Gastrocnemius medialis (tissue), 4 donors: Measurements from ENCODE around the gene BMPR2. TPM values are rescaled to one million over a fixed set of nuclear protein-coding genes. Genes with fewer than 3 reads are reported as not detected.

Experiments
- ATAC-seq, 2 donors: fragments of 150-250 bp; one replicate each; pipeline ENCODE4 v1.9.1; 2016
- DNase-seq, 2 donors: peaks; one replicate each; pipeline ENCODE4 v3.0.0-alpha.2; 2019
- H3K27ac ChIP-seq, 4 donors: fragments of 200-600 bp; sonication (generic); 1 replicate in 1 of 4; 2 replicates in 3 of 4; pipeline ENCODE4 v1.5.1; 2016 to 2018; ENCODE audit warnings: mild to moderate bottlenecking in 2 of 4, moderate library complexity in 1 of 4
- H3K27me3 ChIP-seq, 3 donors: fragments of 200-600 bp; sonication (generic) in 2 of 3; 1 replicate in 1 of 3; 2 replicates in 2 of 3; pipeline versions ENCODE4 v1.5.1 to v1.6.0; 2016 to 2019; ENCODE audit warnings: mild to moderate bottlenecking in 1 of 3, moderate library complexity in 1 of 3
- H3K36me3 ChIP-seq, 2 donors: fragments of 200-600 bp; sonication (generic) in 1 of 2; one replicate each; pipeline ENCODE4 v1.5.1; 2017 to 2018
- H3K4me1 ChIP-seq, 2 donors: fragments of 200-600 bp; sonication (generic) in 1 of 2; one replicate each; pipeline ENCODE4 v1.5.1; 2016 to 2017; ENCODE audit warnings: mild to moderate bottlenecking in 2 of 2
- H3K4me3 ChIP-seq, 4 donors: fragments of 200-600 bp; sonication (generic) in 3 of 4; 1 replicate in 1 of 4; 2 replicates in 3 of 4; pipeline ENCODE4 v1.5.1; 2016 to 2019; ENCODE audit warnings: mild to moderate bottlenecking in 2 of 4
- H3K9me3 ChIP-seq, 3 donors: fragments of 200-600 bp; sonication (generic) in 2 of 3; 1 replicate in 1 of 3; 2 replicates in 2 of 3; pipeline ENCODE4 v1.5.1; 2016 to 2019
- POLR2A ChIP-seq, 2 donors: fragments of 450-650 bp; IDR thresholded peaks; one replicate each; pipeline ENCODE4 v1.6.1; 2017; ENCODE audit warnings: antibody characterized with exemption in 2 of 2, mild to moderate bottlenecking in 2 of 2, moderate library complexity in 2 of 2
- in situ Hi-C, 4 donors: fragments of 200-750 bp; cut with MboI; loops; one replicate each; pipeline versions ENCODE4 v1.15.0 to v1.8.0; 2017; ENCODE audit warnings: low sequenced_read_pairs in 4 of 4
- intact Hi-C: fragments of 100-400 bp; cut with DNase I; formaldehyde crosslinking; loops from one replicate; pipeline ENCODE4 v1.15.1; 2023; ENCODE audit warnings: low total_unique reads
- total RNA-seq, 4 donors: library from RNA; depleted of rRNA; stranded (reverse); fragments of >200 nt; gene quantifications; one replicate each; pipeline versions ENCODE4 v1.1.0 to v1.2.3, GENCODE V29; 2016
- TF ChIP-seq, protein P1 (sequence below), 5 experiments: fragments of 450-650 bp in 3 of 5; fragments of 200-600 bp in 2 of 5; sonication (generic) in 2 of 5; IDR thresholded peaks in 4 of 5; conservative IDR thresholded peaks in 1 of 5; 1 replicate in 4 of 5; 2 replicates in 1 of 5; pipeline ENCODE4 v1.5.1; 2016 to 2019; ENCODE audit warnings: antibody characterized with exemption in 5 of 5, mild to moderate bottlenecking in 3 of 5, moderate library complexity in 3 of 5

BMPR2 gene
- total RNA-seq, 4 donors from 2014 or later, result 25.0 to 35.0 (median 27.2) TPM

DNA sequence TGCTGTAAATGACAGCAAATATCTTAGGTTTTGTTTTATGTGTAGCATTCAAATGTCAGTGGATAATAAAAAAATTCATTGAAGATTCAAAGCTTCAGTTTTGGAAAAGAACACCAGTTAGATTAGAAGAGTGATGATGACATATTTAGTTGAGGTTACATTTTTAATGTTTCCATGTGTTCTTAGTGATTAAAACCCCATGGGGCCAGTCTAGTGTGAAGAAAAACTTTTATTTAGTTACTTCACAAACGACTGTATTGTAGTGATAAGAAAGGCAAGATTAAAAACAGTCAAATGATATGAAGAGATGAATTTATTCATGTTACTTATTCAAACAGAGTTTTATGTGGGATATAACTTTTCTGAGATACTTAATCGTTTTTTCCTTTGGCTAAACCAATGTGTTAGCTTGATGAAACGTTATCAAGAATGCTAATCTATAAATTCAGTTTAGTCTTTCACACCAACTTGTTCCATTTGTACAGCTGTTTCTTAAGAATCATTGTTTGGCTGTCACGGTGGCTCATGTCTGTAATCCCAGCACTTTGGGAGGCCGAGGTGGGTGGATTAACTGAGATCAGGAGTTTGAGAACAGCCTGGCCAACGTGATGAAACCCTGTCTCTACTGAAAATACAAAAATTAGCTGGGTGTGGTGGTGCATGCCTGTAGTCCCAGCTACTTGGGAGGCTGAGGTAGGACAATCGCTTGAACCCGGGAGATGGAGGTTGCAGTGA is 11.6 kb downstream of the BMPR2 start:
- Histone ChIP-seq H3K27ac (no peak overlapping the region), H3K4me3 (no peak overlapping the region), H3K9me3 (no peaks in the 10 kb centered on the region), H3K4me1 (peaks cover 15 to 18% of the 10 kb centered on the region in 2 donors), H3K36me3 (no peaks in the 10 kb centered on the region), H3K27me3 (no peaks in the 10 kb centered on the region)
- DNase-seq (no peak), ATAC-seq (no peak)
- intact Hi-C loops (no loop called here), in situ Hi-C loops (loop anchor here in 1 of 4 donors (25.0 kb wide), 1 partner anchor 600 kb away; the partner anchor contains the start of gene ALS2)
- no peak for TF ChIP-seq POLR2A (IDR thresholded peaks at IDR 0.05)
- TF ChIP-seq, protein P1, sequence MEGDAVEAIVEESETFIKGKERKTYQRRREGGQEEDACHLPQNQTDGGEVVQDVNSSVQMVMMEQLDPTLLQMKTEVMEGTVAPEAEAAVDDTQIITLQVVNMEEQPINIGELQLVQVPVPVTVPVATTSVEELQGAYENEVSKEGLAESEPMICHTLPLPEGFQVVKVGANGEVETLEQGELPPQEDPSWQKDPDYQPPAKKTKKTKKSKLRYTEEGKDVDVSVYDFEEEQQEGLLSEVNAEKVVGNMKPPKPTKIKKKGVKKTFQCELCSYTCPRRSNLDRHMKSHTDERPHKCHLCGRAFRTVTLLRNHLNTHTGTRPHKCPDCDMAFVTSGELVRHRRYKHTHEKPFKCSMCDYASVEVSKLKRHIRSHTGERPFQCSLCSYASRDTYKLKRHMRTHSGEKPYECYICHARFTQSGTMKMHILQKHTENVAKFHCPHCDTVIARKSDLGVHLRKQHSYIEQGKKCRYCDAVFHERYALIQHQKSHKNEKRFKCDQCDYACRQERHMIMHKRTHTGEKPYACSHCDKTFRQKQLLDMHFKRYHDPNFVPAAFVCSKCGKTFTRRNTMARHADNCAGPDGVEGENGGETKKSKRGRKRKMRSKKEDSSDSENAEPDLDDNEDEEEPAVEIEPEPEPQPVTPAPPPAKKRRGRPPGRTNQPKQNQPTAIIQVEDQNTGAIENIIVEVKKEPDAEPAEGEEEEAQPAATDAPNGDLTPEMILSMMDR (IDR thresholded peaks at IDR 0.05 in 4 of 5, conservative IDR thresholded peaks at IDR 0.05 in 1 of 5), result no peak

DNA sequence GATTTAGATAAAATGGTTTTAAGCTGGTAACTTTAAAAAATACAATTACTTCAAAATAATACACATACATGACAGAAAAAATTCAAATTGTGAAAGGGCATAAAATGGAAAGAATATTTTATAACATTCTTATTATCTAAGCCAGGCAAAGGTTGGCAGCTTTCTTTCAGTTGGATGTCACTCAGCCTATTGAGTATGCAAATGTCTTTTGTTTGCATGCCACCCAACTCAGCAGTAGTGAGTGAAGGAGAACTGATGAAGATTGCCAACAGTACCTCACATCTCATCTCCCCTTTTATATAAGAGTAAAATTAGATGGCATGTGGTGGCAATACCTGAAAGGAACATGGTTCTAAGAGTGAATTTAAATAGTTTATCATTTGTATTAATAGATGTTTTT is 24.8 kb downstream of the BMPR2 start:
- no peaks in the 10 kb centered on the region for H3K36me3 ChIP-seq
- in situ Hi-C loops, result no loop called here
- TF ChIP-seq, protein P1 (IDR thresholded peaks at IDR 0.05 in 4 of 5, conservative IDR thresholded peaks at IDR 0.05 in 1 of 5), result no peak
- TF ChIP-seq POLR2A (IDR thresholded peaks at IDR 0.05), result no peak
- intact Hi-C loops, result no loop called here
- no peak overlapping the region for H3K27ac ChIP-seq
- H3K9me3 ChIP-seq, result no peaks in the 10 kb centered on the region
- no peak for DNase-seq
- H3K27me3 ChIP-seq, result no peaks in the 10 kb centered on the region
- peaks cover 3 to 8% of the 10 kb centered on the region in 2 donors for H3K4me1 ChIP-seq
- no peak overlapping the region for H3K4me3 ChIP-seq
- no peak for ATAC-seq

DNA sequence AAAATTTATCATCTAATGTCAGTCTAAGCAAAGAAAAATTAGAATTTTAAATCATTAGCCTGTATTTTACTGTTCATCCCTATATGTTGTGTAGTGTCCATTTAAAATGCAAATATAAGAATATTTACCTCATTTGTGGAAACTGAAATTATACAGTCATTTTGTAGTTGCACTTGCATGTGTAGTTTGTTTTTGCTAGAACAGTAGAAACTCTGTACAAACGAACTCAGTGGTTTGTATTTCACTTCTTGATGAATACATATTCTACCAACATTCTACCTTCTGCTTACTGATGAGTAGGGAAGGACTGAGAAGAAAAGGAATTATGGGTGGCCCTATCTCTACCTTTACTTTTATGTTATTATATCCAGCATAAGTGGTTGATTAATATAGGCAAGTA is 29.7 kb downstream of the BMPR2 start:
- Histone ChIP-seq H3K27me3 (no peaks in the 10 kb centered on the region), H3K27ac (no peak overlapping the region), H3K36me3 (no peaks in the 10 kb centered on the region), H3K9me3 (no peaks in the 10 kb centered on the region), H3K4me3 (no peak overlapping the region), H3K4me1 (peaks cover 6 to 22% of the 10 kb centered on the region in 2 donors)
- ATAC-seq, result no peak
- intact Hi-C loops (no loop called here), in situ Hi-C loops (no loop called here)
- DNase-seq, result no peak
- TF ChIP-seq, protein P1 (IDR thresholded peaks at IDR 0.05 in 4 of 5, conservative IDR thresholded peaks at IDR 0.05 in 1 of 5), result no peak
- no peak for TF ChIP-seq POLR2A (IDR thresholded peaks at IDR 0.05)

DNA sequence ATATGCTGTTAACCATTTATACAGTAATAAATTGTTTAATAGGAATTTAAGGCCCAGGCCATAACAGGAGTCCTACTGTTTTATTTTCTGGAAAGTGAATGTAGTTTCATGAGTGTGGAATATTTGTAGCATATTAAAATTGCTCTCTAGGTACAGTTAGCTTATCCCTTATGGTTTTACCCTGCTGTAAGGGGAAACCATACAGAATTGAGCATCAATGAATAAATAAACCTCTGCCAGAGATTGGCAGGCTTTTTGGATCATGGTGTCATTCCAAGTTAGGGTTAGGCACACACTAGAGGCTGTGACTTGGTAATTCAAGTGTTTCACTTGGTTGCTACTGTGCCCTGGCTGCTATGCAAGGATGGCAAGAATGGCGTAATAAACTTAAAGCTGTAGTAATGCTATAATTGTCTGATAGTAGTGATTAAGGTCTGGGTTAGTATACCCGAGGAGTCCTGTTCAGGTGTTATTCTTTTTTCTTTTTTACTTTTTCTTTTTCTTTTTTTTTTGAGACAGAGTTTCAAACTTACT is 30.4 kb downstream of the BMPR2 start:
- intact Hi-C loops, result no loop called here
- Histone ChIP-seq H3K36me3 (no peaks in the 10 kb centered on the region), H3K27ac (no peak overlapping the region), H3K4me3 (no peak overlapping the region), H3K9me3 (no peaks in the 10 kb centered on the region), H3K27me3 (no peaks in the 10 kb centered on the region), H3K4me1 (peaks cover 6 to 19% of the 10 kb centered on the region in 2 donors)
- in situ Hi-C loops, result no loop called here
- peak; percentile 47 to 68 for ATAC-seq
- no peak for DNase-seq
- TF ChIP-seq, protein P1 (IDR thresholded peaks at IDR 0.05 in 4 of 5, conservative IDR thresholded peaks at IDR 0.05 in 1 of 5), result no peak
- no peak for TF ChIP-seq POLR2A (IDR thresholded peaks at IDR 0.05)
